Measurements from ENCODE around the gene SLC66A2. TPM values are rescaled to one million over a fixed set of nuclear protein-coding genes. Genes with fewer than 3 reads are reported as not detected.

Gene SLC66A2
- total RNA-seq, 2 donors from 2014 or later, result 30.4 to 50.8 TPM

DNA sequence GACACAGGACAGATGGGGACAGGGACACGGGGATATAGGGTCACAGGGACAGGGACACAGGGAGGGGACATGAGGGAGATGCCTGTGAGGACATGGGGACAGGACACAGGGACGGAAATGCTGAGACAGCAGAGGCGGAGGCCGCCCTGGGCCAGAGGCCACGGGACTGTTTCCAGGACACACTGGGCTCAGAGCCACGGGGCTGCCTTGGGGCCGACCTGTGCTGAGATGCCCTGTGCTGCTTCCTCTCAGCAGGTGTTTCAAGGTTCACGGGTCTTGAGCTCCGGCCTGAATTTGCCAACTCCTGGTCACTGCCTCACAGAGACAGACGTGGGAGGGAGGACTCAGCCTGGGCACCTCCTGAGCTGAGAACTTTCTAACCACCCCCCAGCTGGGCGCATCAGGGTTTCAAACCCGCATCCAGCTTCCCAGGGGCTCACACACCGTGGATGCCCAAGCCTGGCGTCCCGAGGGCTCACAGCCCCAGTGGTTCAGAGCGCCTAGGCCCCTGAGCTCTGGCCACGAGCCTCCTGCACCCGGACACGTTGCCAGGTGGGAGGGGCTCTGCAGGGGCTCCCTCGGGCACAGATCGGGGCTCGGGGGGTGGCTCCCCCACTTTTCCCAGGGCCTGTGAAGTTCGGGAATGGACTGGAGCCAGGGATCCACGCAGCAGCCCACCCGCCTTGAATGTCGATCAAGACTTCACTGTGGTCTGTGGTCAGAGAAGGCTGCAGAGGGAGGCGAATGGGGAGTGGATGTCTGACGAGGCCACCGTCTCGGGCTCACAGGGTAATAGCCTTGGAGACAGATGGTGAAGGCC is 64.1 kb downstream of the SLC66A2 start:
- TF ChIP-seq, protein P1, sequence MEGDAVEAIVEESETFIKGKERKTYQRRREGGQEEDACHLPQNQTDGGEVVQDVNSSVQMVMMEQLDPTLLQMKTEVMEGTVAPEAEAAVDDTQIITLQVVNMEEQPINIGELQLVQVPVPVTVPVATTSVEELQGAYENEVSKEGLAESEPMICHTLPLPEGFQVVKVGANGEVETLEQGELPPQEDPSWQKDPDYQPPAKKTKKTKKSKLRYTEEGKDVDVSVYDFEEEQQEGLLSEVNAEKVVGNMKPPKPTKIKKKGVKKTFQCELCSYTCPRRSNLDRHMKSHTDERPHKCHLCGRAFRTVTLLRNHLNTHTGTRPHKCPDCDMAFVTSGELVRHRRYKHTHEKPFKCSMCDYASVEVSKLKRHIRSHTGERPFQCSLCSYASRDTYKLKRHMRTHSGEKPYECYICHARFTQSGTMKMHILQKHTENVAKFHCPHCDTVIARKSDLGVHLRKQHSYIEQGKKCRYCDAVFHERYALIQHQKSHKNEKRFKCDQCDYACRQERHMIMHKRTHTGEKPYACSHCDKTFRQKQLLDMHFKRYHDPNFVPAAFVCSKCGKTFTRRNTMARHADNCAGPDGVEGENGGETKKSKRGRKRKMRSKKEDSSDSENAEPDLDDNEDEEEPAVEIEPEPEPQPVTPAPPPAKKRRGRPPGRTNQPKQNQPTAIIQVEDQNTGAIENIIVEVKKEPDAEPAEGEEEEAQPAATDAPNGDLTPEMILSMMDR (IDR thresholded peaks at IDR 0.05), result no peak
- no peak for TF ChIP-seq POLR2A (IDR thresholded peaks at IDR 0.05)
- DNase-seq (peak in 1 of 4 donors; percentile 1), ATAC-seq (no peak)
- WGBS, 2 donors, result 81% methylated on average over 18 to 24 of the region's 30 CpGs
- H3K27ac ChIP-seq, result no peak overlapping the region
- peaks cover 0 to 13% (median 0%) of the 10 kb centered on the region in 3 donors for H3K9me3 ChIP-seq
- no peaks in the 10 kb centered on the region for H3K27me3 ChIP-seq
- intact Hi-C loops (cut with DNase I), result no loop called here
- no peaks in the 10 kb centered on the region for H3K4me1 ChIP-seq
- H3K4me3 ChIP-seq, result no peak overlapping the region
- H3K36me3 ChIP-seq (replicated peaks in 1 of 2; ENCODE audit: insufficient read depth in 1 of 2, low read depth in 2 of 2), result no peaks in the 10 kb centered on the region

DNA sequence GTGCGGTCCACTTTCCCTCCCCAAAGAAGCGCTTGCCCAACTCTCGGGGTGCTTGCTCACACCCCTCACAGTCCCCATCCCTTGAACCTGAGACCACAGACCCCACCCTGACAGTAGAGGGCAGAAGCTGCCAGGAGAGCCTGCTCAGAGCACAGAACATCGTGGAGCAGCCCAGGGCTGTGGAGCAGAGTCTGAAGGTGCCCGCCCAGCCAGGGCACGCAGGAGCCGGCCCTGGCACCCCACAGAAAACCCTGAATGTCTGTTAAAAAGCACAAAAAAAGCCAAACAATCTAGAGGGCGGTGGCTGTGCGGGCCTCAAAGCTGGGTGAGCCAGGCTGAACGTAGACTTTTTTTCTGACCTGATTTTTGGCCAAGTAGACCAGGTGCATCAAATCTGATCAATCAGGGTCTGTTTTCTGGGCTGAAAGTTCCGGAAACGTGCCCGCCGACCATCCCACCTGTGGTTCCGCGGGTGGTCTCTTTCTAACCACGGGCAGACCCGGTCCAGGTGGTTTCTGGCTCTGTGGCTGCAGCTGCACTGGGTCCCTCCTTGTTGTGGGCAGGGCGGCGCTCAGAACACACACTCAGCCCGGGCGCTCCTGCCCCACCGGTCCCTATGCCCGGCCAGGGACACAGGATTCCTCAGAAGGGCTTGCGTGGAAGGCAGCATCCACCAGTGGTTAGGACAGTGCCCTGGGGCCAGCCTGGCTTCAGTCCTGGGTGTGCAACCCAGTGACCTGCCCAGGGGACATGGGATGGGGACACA is 66.3 kb downstream of the SLC66A2 start:
- TF ChIP-seq POLR2A (IDR thresholded peaks at IDR 0.05), result no peak
- TF ChIP-seq, protein P1 (IDR thresholded peaks at IDR 0.05), result no peak

DNA sequence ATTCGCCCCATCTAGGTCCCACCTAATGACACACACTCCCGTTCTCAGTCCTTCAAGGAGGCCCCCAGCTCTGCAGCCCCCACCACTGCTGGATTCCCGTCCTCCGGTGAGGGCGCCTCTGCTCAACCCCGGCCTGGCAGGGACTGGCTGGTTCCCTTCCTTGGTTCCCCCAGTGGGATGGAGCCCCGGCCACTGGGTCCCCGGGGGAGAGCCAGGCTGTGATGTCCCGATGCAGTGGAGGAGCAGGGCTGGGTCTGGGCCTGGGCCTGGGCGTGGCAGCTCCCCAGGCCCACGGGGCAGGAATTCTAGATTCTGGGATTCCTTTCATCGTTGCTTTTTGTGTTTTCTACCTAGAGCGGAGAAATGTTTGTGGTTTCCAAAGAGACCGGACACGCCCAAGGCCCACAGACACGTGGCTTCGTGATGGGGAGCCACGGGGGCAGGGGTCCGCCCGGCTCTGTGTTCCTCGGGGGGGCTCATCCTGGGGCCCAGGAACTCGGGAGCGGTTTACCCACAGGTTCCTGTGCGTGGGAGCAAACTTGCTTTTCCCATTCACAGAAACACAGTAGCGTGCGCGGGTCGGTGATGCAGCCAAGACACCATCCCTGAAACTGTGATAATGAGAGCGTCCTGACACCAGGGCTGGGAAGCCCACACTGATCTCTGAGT is 67.0 kb downstream of the SLC66A2 start:
- ATAC-seq (no peak), DNase-seq (no peak)
- 78 to 84% methylated on average over 17 to 29 of the region's 29 CpGs for WGBS, 2 donors
- intact Hi-C loops (cut with DNase I), result no loop called here
- no peak overlapping the region for H3K27ac ChIP-seq
- H3K4me1 ChIP-seq, result no peaks in the 10 kb centered on the region
- TF ChIP-seq, protein P1 (IDR thresholded peaks at IDR 0.05), result no peak
- no peak for TF ChIP-seq POLR2A (IDR thresholded peaks at IDR 0.05)
- H3K9me3 ChIP-seq, result peaks cover 0 to 6% (median 0%) of the 10 kb centered on the region in 3 donors
- no peak overlapping the region for H3K4me3 ChIP-seq
- H3K27me3 ChIP-seq, result no peaks in the 10 kb centered on the region
- no peaks in the 10 kb centered on the region for H3K36me3 ChIP-seq (replicated peaks in 1 of 2; ENCODE audit: insufficient read depth in 1 of 2, low read depth in 2 of 2)

More for the DNA sequence above, 66.3 kb downstream of the SLC66A2 start:
- Histone ChIP-seq H3K36me3 (replicated peaks in 1 of 2; ENCODE audit: insufficient read depth in 1 of 2, low read depth in 2 of 2) (no peaks in the 10 kb centered on the region), H3K27ac (no peak overlapping the region), H3K27me3 (no peaks in the 10 kb centered on the region), H3K9me3 (peaks cover 0 to 6% (median 0%) of the 10 kb centered on the region in 3 donors), H3K4me3 (no peak overlapping the region), H3K4me1 (no peaks in the 10 kb centered on the region)
- DNase-seq (peak in 1 of 4 donors; percentile 1), ATAC-seq (no peak)
- 84% methylated on average over 20 to 25 of the region's 25 CpGs for WGBS, 2 donors
- intact Hi-C loops (cut with DNase I), result no loop called here

DNA sequence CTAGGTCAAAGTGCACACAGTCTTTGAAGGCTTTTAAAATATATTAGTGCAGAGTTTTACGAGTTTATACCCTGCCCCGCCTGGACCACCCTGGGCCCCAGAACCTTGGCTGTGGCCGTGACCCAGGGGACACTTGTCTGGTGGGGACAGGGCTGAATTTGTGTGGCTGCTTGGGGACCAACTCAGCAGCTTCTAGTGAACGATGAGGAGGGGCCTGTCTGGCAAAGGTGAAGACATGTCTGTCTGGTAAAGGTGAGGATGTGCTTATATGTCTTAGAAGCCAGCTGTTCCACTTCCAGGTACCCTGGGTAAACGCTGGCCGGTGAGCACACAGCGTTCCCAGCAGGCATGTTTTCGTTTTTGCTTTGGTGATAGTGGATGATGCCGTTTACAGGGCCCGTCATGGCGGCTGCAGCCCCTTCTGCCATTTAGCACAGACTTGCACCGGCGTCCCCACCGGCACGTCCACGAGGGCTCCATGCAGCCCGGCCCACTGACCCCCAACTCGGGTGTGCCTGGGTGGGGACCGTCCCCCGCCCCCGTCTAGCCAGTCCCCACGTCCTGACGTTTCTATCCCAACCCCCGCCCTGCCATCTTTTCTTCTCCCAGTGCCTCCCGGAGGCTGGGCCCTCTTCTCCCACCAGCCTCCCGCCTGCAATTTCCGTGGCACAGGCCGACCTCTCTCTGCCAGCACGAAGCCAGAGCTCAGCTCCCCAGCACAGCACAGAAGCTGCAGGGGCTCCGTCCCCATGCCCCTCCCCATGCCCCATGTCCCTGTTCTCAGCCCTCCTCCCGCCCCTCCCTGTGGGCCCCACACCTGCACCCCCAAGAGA is 67.8 kb downstream of the SLC66A2 start:
- TF ChIP-seq POLR2A (IDR thresholded peaks at IDR 0.05), result no peak
- TF ChIP-seq, protein P1 (IDR thresholded peaks at IDR 0.05), result no peak
- no peak overlapping the region for H3K4me3 ChIP-seq
- H3K4me1 ChIP-seq, result no peaks in the 10 kb centered on the region
- H3K36me3 ChIP-seq (replicated peaks in 1 of 2; ENCODE audit: insufficient read depth in 1 of 2, low read depth in 2 of 2), result no peaks in the 10 kb centered on the region
- DNase-seq, result peak in 1 of 4 donors; percentile 3
- H3K27me3 ChIP-seq, result no peaks in the 10 kb centered on the region
- intact Hi-C loops (cut with DNase I), result no loop called here
- ATAC-seq, result no peak
- WGBS, 2 donors, result 81 to 84% methylated on average over 24 to 31 of the region's 31 CpGs
- H3K9me3 ChIP-seq, result peaks cover 0 to 6% (median 0%) of the 10 kb centered on the region in 3 donors
- no peak overlapping the region for H3K27ac ChIP-seq
